ENCODE data around the gene TTC39A.

The TTC39A gene

GRCh38 chr1:51297401-51298321 is 32.7 kb downstream of the TTC39A start:
- no peak for DNase-seq (ENCODE audit: low spot score)

GRCh38 chr1:51296383-51297357 is 33.7 kb downstream of the TTC39A start:
- peak; percentile 88 for DNase-seq (ENCODE audit: low spot score)

GRCh38 chr1:51295926-51296325 is 34.4 kb downstream of the TTC39A start:
- no peak for DNase-seq (ENCODE audit: low spot score)

- DNase-seq (ENCODE audit: low spot score), result peak; percentile 91
Observed at GRCh38 chr1:51294566-51295184, 35.7 kb downstream of the TTC39A start.

- peak; percentile 41 for DNase-seq (ENCODE audit: low spot score)
Observed at GRCh38 chr1:51293898-51294515, 36.4 kb downstream of the TTC39A start.

GRCh38 chr1:51290489-51290847 is 39.9 kb downstream of the TTC39A start:
- no peak for DNase-seq (ENCODE audit: low spot score)

GRCh38 chr1:51289676-51290488 is 40.5 kb downstream of the TTC39A start:
- DNase-seq (ENCODE audit: low spot score), result no peak

- DNase-seq (ENCODE audit: low spot score), result no peak
Observed at GRCh38 chr1:51288578-51288977, 41.8 kb downstream of the TTC39A start.

GRCh38 chr1:51287966-51288365 is 42.4 kb downstream of the TTC39A start:
- DNase-seq (ENCODE audit: low spot score), result no peak

GRCh38 chr1:51285055-51285454 is 45.3 kb downstream of the TTC39A start:
- DNase-seq (ENCODE audit: low spot score), result no peak

- peak; percentile 100 for DNase-seq (ENCODE audit: low spot score)
Observed at GRCh38 chr1:51284487-51284954, 45.8 kb downstream of the TTC39A start.

- no peak for DNase-seq (ENCODE audit: low spot score)
Observed at GRCh38 chr1:51283979-51284378, 46.4 kb downstream of the TTC39A start.

- DNase-seq (ENCODE audit: low spot score), result no peak
Observed at GRCh38 chr1:51282605-51283004, 47.8 kb downstream of the TTC39A start.

- DNase-seq (ENCODE audit: low spot score), result no peak
Observed at GRCh38 chr1:51281807-51282206, 48.6 kb downstream of the TTC39A start.

GRCh38 chr1:51280321-51280978 is 49.9 kb downstream of the TTC39A start:
- DNase-seq (ENCODE audit: low spot score), result peak; percentile 51

GRCh38 chr1:51276286-51276685 is 54.1 kb downstream of the TTC39A start:
- no peak for DNase-seq (ENCODE audit: low spot score)

- no peak for DNase-seq (ENCODE audit: low spot score)
Observed at GRCh38 chr1:51274676-51275075, 55.7 kb downstream of the TTC39A start.

- DNase-seq (ENCODE audit: low spot score), result no peak
Observed at GRCh38 chr1:51272916-51273315, 57.4 kb downstream of the TTC39A start.

- DNase-seq (ENCODE audit: low spot score), result no peak
Observed at GRCh38 chr1:51270751-51271150, 59.6 kb downstream of the TTC39A start.

GRCh38 chr1:51268634-51269033 is 61.7 kb downstream of the TTC39A start:
- DNase-seq (ENCODE audit: low spot score), result no peak

All from hematopoietic multipotent progenitor cell treated with erythropoietin and hydrocortisone succinate and interleukin-3 and kit ligand, for 17 days (in vitro differentiated cells).